ENCODE measurements around the gene GPR156.

DNA sequence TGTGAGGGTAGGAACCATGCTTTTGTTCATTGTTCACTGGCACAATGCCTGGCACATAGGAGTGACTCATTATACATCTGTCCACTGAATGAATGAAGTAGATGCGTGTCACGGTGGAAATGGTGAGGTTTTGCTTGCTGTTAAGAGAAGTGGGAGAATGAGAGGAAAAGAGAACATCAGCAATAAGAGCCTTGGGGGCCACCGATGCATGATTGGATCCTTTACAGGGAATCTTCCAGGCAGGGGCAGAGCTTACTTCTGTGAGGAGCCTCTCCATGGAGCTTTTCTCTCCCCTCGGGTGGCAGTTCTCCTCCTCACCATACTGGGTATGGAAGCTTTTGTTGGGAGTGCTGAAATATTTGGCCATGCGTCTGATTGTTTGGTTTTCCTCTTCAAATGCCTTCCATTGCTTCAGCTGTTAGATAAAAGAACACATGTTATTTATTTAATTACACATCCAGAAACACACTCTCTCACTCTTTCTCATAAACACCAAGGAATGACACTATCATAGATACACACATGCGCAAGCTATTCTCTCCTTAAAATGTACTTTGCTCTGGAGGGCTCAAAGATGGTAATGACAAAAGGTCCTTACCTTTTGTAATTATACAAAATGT is 111.9 kb downstream of the GPR156 start:
- no peak for TF ChIP-seq POLR2A (IDR thresholded peaks at IDR 0.05)
- TF ChIP-seq, protein P1, sequence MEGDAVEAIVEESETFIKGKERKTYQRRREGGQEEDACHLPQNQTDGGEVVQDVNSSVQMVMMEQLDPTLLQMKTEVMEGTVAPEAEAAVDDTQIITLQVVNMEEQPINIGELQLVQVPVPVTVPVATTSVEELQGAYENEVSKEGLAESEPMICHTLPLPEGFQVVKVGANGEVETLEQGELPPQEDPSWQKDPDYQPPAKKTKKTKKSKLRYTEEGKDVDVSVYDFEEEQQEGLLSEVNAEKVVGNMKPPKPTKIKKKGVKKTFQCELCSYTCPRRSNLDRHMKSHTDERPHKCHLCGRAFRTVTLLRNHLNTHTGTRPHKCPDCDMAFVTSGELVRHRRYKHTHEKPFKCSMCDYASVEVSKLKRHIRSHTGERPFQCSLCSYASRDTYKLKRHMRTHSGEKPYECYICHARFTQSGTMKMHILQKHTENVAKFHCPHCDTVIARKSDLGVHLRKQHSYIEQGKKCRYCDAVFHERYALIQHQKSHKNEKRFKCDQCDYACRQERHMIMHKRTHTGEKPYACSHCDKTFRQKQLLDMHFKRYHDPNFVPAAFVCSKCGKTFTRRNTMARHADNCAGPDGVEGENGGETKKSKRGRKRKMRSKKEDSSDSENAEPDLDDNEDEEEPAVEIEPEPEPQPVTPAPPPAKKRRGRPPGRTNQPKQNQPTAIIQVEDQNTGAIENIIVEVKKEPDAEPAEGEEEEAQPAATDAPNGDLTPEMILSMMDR (IDR thresholded peaks at IDR 0.05), result no peak

Measured in adrenal gland (tissue), 5 donors.